Activated CD4-positive, alpha-beta T cell treated with anti-CD3 and anti-CD28 coated beads, Interleukin-10, Interleukin-2, amounts not matched to agents 100 ng/mL and 50 ng/mL, durations not matched to agents 16 hours and 8 hours (primary cell): ENCODE data around the gene COPB1.
A peak's percentile ranks its signal among the peaks of the same experiment; 100 is the strongest.

Source experiments
- DNase-seq: peaks from one replicate; pipeline ENCODE4 v3.0.0-alpha.2; 2020

Gene COPB1

DNA sequence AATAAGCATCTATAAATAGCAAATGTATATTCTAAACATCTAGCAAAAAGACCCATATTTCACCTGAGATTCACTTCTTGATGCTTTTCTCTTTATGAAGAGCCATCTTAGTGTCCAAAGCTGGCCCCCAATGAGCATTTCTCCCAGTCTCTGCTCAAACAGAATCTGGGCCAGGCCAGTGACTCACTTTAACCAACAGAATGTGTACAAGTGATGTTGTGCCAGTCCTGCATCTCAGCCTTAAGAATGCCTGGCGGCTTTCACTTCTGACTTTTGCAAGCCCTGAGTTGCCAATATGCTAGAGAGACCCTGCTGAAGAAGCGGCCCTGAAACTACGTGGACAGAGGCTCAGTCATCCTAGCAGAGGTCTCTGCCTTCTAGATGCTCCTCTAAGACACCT lies 6.9 kb upstream of the COPB1 start:
- DNase-seq = no peak

DNA sequence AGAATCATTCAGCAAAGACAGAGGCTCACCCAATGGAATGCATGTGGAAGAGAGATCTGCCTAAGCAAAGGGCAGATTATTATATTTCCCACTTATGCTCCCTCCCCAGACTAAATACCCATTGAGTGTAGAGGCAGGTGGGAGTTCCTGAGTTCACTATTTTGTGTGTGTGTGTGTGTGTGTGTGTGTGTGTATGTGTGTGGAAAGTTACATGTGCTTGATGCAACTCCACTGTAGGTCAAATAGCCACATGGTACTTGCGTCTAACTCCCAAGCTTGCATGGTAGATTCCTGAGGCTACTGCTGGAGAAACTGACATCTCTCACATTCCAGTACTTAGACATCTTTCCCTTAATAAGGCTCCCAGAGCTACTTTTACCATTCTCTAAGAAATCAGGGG lies 3.4 kb upstream of the COPB1 start:
- no peak for DNase-seq

DNA sequence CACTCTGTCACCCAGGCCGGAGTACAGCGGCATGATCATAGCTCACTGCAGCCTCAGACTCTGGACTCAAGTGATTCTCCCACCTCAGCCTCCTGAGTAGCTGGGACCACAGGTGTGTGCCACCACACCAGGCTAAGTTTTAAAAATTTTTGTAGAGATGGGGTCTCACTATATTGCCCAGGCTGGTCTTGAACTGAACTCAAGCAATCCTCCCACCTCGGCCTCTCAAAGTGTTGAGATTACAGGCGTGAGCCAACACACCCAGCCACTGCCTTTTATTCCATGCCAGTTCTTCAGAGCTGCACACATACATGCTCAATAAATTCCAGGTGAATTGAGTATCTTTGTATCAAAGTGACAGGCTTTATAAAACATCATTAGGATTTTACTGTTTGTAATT lies 2.4 kb upstream of the COPB1 start:
- DNase-seq = no peak

- DNase-seq = peak; percentile 58
Measured at GRCh38 chr11:14500181-14500651, 605 bp upstream of the COPB1 start.

DNA sequence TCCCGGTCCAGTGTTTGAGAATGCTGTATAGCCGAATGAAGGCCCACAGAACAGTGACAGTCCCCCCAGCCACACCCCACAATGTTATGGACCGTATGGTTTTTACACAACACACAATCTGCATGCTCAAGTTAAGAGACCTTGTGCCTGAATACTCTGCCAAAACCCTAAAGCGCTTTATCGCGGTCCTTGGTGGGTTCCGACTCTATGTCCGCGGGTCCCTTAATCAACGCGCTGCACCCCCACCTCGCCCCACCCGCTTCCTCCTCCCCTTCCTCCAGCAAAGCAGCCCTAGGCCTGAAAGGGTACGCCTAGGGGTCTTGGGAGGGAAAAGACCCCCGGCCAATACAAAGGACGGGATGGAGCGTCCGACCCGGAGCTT lies 442 bp downstream of the COPB1 start:
- DNase-seq = peak; percentile 33

- no peak for DNase-seq
Measured at GRCh38 chr11:14480716-14481115, 18.9 kb downstream of the COPB1 start.

DNA sequence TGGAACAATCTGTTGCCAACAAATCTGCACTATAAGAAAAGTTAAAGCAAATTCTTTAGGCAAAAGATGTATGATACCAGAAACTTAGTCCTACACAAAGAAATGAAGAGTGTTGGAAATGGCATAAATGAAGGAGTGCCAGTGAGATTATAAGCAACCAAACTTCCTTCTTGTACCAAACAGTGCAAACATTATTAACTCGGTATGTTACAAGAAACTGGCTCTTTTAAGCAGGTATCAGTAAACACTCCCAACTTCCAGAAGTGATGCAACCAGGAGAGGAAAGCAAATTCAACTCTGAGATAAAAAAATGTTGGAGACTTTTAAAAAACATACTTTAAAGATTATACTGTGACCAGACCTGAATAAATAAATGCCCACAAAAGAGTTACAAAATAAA lies 28.5 kb downstream of the COPB1 start:
- no peak for DNase-seq

DNA sequence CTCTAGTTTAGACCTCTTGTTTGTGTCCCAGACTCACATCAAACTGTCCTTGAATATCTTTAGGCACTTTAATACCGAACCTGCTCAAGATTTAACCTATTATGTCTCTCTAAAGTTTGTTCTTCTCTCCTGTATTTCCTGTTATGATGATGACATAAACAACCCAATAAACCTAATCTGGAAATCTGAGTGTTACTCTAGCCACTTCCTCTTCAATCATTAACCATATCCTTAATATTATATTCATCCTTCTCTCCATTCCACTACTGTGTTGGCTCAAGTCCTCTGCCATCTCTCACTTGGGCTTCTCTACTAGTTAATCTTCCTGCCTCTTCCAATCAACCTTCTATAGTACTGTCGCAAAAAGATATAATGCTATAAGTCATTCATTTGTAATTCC lies 36.0 kb downstream of the COPB1 start:
- no peak for DNase-seq

DNA sequence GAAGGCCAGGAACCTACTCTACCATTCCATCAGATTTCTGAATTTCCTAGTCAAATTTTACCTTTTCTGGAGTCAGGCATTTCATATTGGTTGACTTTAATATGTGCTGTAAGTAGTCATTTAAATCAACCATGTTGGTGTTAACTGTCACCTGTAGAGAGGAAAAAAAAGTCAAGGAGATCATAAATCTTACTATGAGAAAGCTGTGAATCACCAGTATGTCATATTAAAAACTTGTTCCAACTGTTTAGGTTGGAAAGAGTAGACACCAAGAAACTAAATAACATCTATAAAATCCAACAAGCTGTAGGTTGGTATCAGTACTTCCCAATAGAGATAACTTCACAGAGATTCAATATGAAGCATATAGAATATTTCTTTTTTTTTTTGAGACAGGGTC lies 39.5 kb downstream of the COPB1 start:
- no peak for DNase-seq

- DNase-seq = no peak
Measured at GRCh38 chr11:14458377-14458776, 41.2 kb downstream of the COPB1 start.

- no peak for DNase-seq
Measured at GRCh38 chr11:14455648-14456430, 43.8 kb downstream of the COPB1 start.

- DNase-seq = no peak
Measured at GRCh38 chr11:14454861-14455632, 44.6 kb downstream of the COPB1 start.

DNA sequence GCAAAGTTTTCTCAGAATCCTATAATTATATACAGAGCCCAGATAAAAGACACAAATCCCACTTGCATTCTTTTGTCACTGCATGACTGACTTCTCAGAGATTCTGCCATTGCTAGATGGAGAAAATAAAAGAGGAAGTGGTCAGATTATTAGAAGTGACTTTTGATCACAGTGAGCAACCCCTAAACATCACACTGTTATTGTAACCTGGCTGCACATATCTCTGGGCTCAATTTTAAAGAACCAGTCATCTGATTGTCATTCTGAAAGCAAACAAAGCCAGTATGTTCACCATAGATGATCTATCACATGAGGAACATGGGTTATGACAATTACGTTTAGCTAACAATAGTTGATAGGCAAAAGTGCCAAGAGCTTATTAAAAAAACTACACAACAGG lies 47.8 kb downstream of the COPB1 start:
- no peak for DNase-seq

- DNase-seq = no peak
Measured at GRCh38 chr11:14449302-14449714, 50.3 kb downstream of the COPB1 start.

DNA sequence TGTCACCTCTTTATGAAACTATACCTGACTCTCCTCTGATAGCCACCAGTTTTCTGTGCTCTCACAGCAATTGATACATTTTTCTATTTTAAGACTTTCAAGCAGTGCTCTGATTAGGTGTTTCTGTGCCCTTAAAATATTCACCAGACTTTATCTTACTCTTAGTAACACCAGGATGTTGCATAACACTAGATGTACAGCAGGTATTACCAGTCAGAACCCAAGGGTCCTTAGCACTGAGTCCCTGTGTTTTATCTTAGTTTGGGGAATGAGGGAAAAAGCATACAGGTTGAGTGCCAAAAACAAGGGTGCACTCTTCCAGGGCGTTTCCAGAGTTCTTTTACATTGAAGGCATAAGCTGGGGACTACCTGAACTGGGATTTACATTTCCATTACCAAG lies 51.4 kb downstream of the COPB1 start:
- DNase-seq = no peak

DNA sequence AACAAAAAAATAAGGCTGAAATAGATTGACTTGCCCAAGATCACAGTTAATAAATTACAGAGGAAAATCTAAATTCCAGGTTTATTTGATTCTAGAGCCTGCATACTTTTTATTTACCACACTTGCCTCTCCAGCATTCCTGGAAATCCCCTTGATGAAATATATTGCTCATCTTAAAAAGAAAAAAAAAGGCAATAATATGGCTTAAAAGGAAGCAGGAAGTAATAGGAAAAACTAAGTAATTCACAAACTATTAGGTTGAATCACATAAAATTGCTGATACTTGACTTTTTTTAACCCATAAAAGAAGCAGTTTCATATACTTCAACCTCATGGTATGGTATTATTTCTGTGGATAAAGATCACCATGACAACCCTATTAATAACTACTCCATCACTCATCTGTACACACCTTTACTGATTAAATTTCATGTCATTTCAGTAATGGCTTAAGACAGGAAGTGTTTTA lies 52.9 kb downstream of the COPB1 start:
- no peak for DNase-seq

GRCh38 chr11:14445542-14446530 lies 53.8 kb downstream of the COPB1 start:
- DNase-seq = no peak

DNA sequence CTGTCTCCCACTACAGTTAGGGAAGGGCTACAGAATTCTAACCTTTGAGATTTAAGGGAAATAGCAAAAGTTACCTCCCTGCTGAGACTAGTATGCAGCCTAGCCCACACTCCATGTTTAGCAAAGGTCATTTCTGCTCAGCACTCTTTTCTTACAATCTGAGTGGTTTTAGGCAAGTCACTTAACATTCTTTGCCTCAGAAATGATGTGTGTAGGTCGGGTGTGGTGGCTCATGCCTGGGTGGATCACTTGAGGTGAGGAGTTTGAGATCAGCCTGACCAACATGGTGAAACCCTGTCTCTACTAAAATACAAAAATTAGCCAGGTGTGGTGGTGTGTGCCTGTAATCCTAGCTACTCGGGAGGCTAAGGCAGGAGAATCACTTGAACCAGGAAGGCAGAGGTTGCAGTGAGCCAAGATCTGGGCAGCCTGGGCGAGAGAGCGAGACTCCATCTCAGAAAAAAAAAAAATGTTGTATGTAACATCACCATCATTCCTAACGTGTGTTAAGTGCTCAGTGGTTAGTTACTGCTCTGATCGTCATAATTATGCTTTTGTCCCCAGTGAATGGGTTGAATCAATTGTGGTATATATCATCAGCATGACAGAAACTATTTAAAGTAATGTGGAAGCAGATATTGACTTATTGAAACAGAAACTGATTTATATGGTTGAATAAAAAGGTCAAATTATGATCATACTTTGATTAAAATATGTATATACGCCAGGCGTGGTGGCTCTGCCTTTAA lies 55.0 kb downstream of the COPB1 start:
- no peak for DNase-seq

- no peak for DNase-seq
Measured at GRCh38 chr11:14443638-14444037, 56.0 kb downstream of the COPB1 start.

- DNase-seq = peak; percentile 48
Measured at GRCh38 chr11:14435717-14436512, 63.7 kb downstream of the COPB1 start.

DNA sequence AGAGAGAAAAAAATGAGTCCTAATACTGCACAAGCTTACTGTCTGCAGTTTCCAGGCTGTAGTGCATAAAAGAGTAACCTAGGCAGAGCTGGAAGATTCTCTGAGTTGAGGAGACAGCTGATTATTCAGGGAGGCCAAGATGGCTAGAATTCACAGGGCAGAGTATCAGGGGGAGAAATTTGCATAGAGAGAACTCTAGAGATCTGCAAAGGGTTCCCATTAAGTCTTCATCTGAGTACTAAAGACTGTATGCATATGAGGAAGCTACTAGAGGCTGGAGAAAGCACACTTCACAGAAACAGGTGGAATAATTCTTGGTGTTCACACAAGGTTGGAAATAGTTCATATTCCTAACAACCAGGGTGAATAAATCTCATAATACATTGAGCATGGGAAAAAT lies 74.0 kb downstream of the COPB1 start:
- DNase-seq = no peak
